Measurements from ENCODE around the gene GSTM2.

Gene GSTM2

GRCh38 chr1:109667452-109668122 lies at the start of gene GSTM2:
Gene GSTM2 (plus strand): TSS chr1:109668057. CDS start chr1:109668116, 59 bp downstream.
- DNase-seq: peak in 53 of 56 donors; percentile 23 to 90 (median 74)

- DNase-seq: no peak
Measured at GRCh38 chr1:109618661-109619575, 48.9 kb upstream of the GSTM2 start.

GRCh38 chr1:109619576-109620400 lies 48.1 kb upstream of the GSTM2 start, which contains the start of the genes AMPD2 and GNAT2:
Gene AMPD2 (plus strand): TSS chr1:109619837. CDS start chr1:109621176, 1,339 bp downstream.
Gene GNAT2 (minus strand): TSS chr1:109619616. CDS start chr1:109612870, 6,746 bp downstream.
- peak in 19 of 56 donors; percentile 32 to 84 (median 38) for DNase-seq

GRCh38 chr1:109620401-109620791 lies 47.5 kb upstream of the GSTM2 start:
- DNase-seq: peak in 9 of 56 donors; percentile 45 to 75 (median 62)

GRCh38 chr1:109620841-109621286 lies 47.0 kb upstream of the GSTM2 start:
- DNase-seq: peak in 53 of 56 donors; percentile 44 to 92 (median 81)

GRCh38 chr1:109621379-109622136 lies 46.3 kb upstream of the GSTM2 start:
- DNase-seq: peak in 4 of 56 donors; percentile 42 to 65 (median 54)

- DNase-seq: no peak
Measured at GRCh38 chr1:109622137-109622892, 45.5 kb upstream of the GSTM2 start.

- no peak for DNase-seq
Measured at GRCh38 chr1:109622895-109623294, 45.0 kb upstream of the GSTM2 start.

- DNase-seq: peak in 20 of 56 donors; percentile 24 to 71 (median 45)
Measured at GRCh38 chr1:109623601-109624161, 44.2 kb upstream of the GSTM2 start.

- DNase-seq: no peak
Measured at GRCh38 chr1:109624201-109625010, 43.5 kb upstream of the GSTM2 start.

GRCh38 chr1:109625176-109625575 lies 42.7 kb upstream of the GSTM2 start:
- DNase-seq: no peak

- DNase-seq: no peak
Measured at GRCh38 chr1:109625601-109626560, 42.0 kb upstream of the GSTM2 start.

- DNase-seq: no peak
Measured at GRCh38 chr1:109626682-109627408, 41.0 kb upstream of the GSTM2 start.

- DNase-seq: no peak
Measured at GRCh38 chr1:109627692-109628399, 40.0 kb upstream of the GSTM2 start.

- no peak for DNase-seq
Measured at GRCh38 chr1:109628540-109629321, 39.1 kb upstream of the GSTM2 start.
